Smooth muscle cell (in vitro differentiated cells): Measurements from ENCODE around the gene SELENOS. TPM values are rescaled to one million over a fixed set of nuclear protein-coding genes. Genes with fewer than 3 reads are reported as not detected.
A peak's percentile ranks its signal among the peaks of the same experiment; 100 is the strongest.

ENCODE experiments used
- DNase-seq: peaks from one replicate; lab custom pipeline; 2025; ENCODE audit not compliant: unreplicated experiment; lab: John Stamatoyannopoulos, UW
- H2AFZ ChIP-seq: fragments of 200-600 bp; sonication (generic); 2 replicates; pipeline ENCODE4 v1.6.0; 2016; ENCODE audit warnings: antibody characterized with exemption, low read depth, mild to moderate bottlenecking
- H3F3A ChIP-seq: fragments of 200-600 bp; sonication (generic); 2 replicates; pipeline ENCODE4 v1.6.0; 2017; ENCODE audit warnings: antibody characterized with exemption, low read depth
- H3K27ac ChIP-seq: fragments of 200-600 bp; sonication (generic); 2 replicates; pipeline ENCODE4 v1.5.1; 2016; ENCODE audit warnings: low read depth, mild to moderate bottlenecking
- H3K27me3 ChIP-seq: fragments of 200-600 bp; sonication (generic); 2 replicates; pipeline ENCODE4 v1.6.1; 2016; ENCODE audit warnings: low read depth, mild to moderate bottlenecking
- H3K36me3 ChIP-seq: fragments of 200-600 bp; sonication (generic); 2 replicates; pipeline ENCODE4 v1.5.1; 2016; ENCODE audit warnings: low read depth
- H3K4me1 ChIP-seq: fragments of 200-600 bp; sonication (generic); 2 replicates; pipeline ENCODE4 v1.5.1; 2016; ENCODE audit warnings: low read depth
- H3K4me2 ChIP-seq: fragments of 200-600 bp; sonication (generic); 2 replicates; pipeline ENCODE4 v1.6.0; 2016; ENCODE audit warnings: mild to moderate bottlenecking
- H3K4me3 ChIP-seq: fragments of 200-600 bp; sonication (generic); 2 replicates; pipeline ENCODE4 v1.5.1; 2016; ENCODE audit warnings: mild to moderate bottlenecking
- H3K79me2 ChIP-seq: fragments of 200-600 bp; sonication (generic); 2 replicates; pipeline ENCODE4 v1.6.0; 2016; ENCODE audit warnings: low read depth, mild to moderate bottlenecking
- H3K9ac ChIP-seq: fragments of 200-600 bp; sonication (generic); 2 replicates; pipeline ENCODE4 v1.6.0; 2016; ENCODE audit warnings: low read depth
- H3K9me3 ChIP-seq: fragments of 200-600 bp; sonication (generic); replicated peaks from 2 replicates; pipeline ENCODE4 v1.5.1; 2016; ENCODE audit warnings: low read depth
- H4K20me1 ChIP-seq: fragments of 200-600 bp; sonication (generic); 2 replicates; pipeline ENCODE4 v1.6.0; 2016; ENCODE audit warnings: low read depth
- CTCF ChIP-seq: fragments of 200-600 bp; sonication (generic); IDR thresholded peaks from 2 replicates; pipeline ENCODE4 v1.5.1; 2017; ENCODE audit warnings: borderline replicate concordance, mild to moderate bottlenecking, antibody characterized with exemption; ENCODE audit not compliant: insufficient read depth, poor library complexity, severe bottlenecking
- WGBS: methylation state at CpG from one replicate; pipeline ENCODE4 v1.1.7; 2016; ENCODE audit warnings: low lambda C conversion rate; 5-methylcytosine and 5-hydroxymethylcytosine counted together
- polyA plus RNA-seq: library from polyadenylated mRNA; unstranded; fragments of >200 nt; fragmentation: Nextera tagmentation; extraction: Ambion mirVana; gene quantifications from 2 replicates; pipeline ENCODE4 v1.2.1, GENCODE V29; 2016
- total RNA-seq: library from RNA; depleted of rRNA; stranded (reverse); fragments of >200 nt; gene quantifications from 2 replicates; pipeline ENCODE4 v1.2.3, GENCODE V29; 2014

Gene SELENOS
- total and polyA plus RNA-seq, 2 experiments from 2014 or later, result 108 to 130 TPM

GRCh38 chr15:101280007-101280406 lies 2.7 kb upstream of the SELENOS start:
- H3K36me3 ChIP-seq, result peaks cover 11% of the 10 kb centered on the region
- no peak overlapping the region for H3K27ac ChIP-seq
- H3K4me3 ChIP-seq, result no peak overlapping the region
- H3K9ac ChIP-seq, result no peak overlapping the region
- H2AFZ ChIP-seq, result no peak overlapping the region
- no peak for DNase-seq
- peaks cover 5% of the 10 kb centered on the region for H3K4me1 ChIP-seq
- peaks cover 20% of the 10 kb centered on the region for H4K20me1 ChIP-seq
- peaks cover 10% of the 10 kb centered on the region for H3F3A ChIP-seq
- no peaks in the 10 kb centered on the region for H3K27me3 ChIP-seq
- no peak for TF ChIP-seq CTCF
- peaks cover 21% of the 10 kb centered on the region for H3K79me2 ChIP-seq
- H3K4me2 ChIP-seq, result no peak overlapping the region
- H3K9me3 ChIP-seq, result no peaks in the 10 kb centered on the region
- WGBS, result 92% methylated on average over 2 of the region's 2 CpGs

GRCh38 chr15:101277943-101278564 lies 769 bp upstream of the SELENOS start:
- peaks cover 16% of the 10 kb centered on the region for H3F3A ChIP-seq
- H3K79me2 ChIP-seq, result peaks cover 26% of the 10 kb centered on the region
- WGBS, result 82% methylated on average over 12 of the region's 12 CpGs
- DNase-seq, result no peak
- H3K9ac ChIP-seq, result no peak overlapping the region
- H3K27ac ChIP-seq, result no peak overlapping the region
- H2AFZ ChIP-seq, result peak overlapping the region; percentile 47
- H3K4me3 ChIP-seq, result peak overlapping the region; percentile 98
- H3K4me1 ChIP-seq, result peaks cover 5% of the 10 kb centered on the region
- H3K4me2 ChIP-seq, result peak overlapping the region; percentile 98
- peaks cover 22% of the 10 kb centered on the region for H3K36me3 ChIP-seq
- no peaks in the 10 kb centered on the region for H3K9me3 ChIP-seq
- no peaks in the 10 kb centered on the region for H3K27me3 ChIP-seq
- peaks cover 35% of the 10 kb centered on the region for H4K20me1 ChIP-seq
- no peak for TF ChIP-seq CTCF

- H3K9ac ChIP-seq, result peak overlapping the region; percentile 90
- peak overlapping the region; percentile 98 for H3K4me3 ChIP-seq
- peak overlapping the region; percentile 30 for H2AFZ ChIP-seq
- WGBS, result 21% methylated on average over 14 of the region's 14 CpGs
- peak; percentile 40 for TF ChIP-seq CTCF
- peaks cover 5% of the 10 kb centered on the region for H3K4me1 ChIP-seq
- H3F3A ChIP-seq, result peaks cover 30% of the 10 kb centered on the region
- peak overlapping the region; percentile 74 for H3K27ac ChIP-seq
- no peaks in the 10 kb centered on the region for H3K9me3 ChIP-seq
- peaks cover 26% of the 10 kb centered on the region for H3K79me2 ChIP-seq
- peaks cover 33% of the 10 kb centered on the region for H3K36me3 ChIP-seq
- H4K20me1 ChIP-seq, result peaks cover 42% of the 10 kb centered on the region
- DNase-seq, result no peak
- no peaks in the 10 kb centered on the region for H3K27me3 ChIP-seq
- H3K4me2 ChIP-seq, result peak overlapping the region; percentile 98
Measured at GRCh38 chr15:101276501-101277037, 716 bp downstream of the SELENOS start.

- Histone ChIP-seq H3K9me3 (no peaks in the 10 kb centered on the region), H3K36me3 (peaks cover 42% of the 10 kb centered on the region), H4K20me1 (peaks cover 48% of the 10 kb centered on the region), H3K79me2 (peaks cover 26% of the 10 kb centered on the region), H3K27ac (no peak overlapping the region), H3K9ac (no peak overlapping the region), H3K4me2 (no peak overlapping the region), H3K4me1 (peaks cover 5% of the 10 kb centered on the region), H3F3A (peaks cover 30% of the 10 kb centered on the region), H3K4me3 (no peak overlapping the region), H2AFZ (no peak overlapping the region), H3K27me3 (no peaks in the 10 kb centered on the region)
- 98% methylated on average over 5 of the region's 5 CpGs for WGBS
- no peak for TF ChIP-seq CTCF
- no peak for DNase-seq
Measured at GRCh38 chr15:101275018-101275417, 2.3 kb downstream of the SELENOS start.
